ENCODE measurements around the gene RGS19.
A peak's percentile ranks its signal among the peaks of the same experiment; 100 is the strongest.

The RGS19 gene

DNA sequence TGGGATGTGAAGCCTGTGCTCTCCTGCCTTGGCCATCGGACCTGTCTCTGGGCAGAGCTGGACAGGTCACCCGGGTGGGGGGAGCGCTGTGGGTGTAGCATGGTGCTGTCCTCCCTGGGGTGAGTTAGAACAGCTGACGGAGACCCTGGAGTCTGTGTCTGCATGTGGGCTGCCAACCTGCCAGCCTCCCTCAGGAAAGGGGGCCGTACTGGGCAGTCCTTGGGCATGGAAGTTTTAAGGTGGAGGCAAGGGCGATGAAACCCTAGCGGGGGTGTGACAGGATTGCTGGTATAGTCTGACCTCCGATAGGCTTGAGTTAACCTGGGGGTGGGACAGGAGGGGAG, 32.3 kb downstream of the RGS19 start:
- no peak for DNase-seq

DNA sequence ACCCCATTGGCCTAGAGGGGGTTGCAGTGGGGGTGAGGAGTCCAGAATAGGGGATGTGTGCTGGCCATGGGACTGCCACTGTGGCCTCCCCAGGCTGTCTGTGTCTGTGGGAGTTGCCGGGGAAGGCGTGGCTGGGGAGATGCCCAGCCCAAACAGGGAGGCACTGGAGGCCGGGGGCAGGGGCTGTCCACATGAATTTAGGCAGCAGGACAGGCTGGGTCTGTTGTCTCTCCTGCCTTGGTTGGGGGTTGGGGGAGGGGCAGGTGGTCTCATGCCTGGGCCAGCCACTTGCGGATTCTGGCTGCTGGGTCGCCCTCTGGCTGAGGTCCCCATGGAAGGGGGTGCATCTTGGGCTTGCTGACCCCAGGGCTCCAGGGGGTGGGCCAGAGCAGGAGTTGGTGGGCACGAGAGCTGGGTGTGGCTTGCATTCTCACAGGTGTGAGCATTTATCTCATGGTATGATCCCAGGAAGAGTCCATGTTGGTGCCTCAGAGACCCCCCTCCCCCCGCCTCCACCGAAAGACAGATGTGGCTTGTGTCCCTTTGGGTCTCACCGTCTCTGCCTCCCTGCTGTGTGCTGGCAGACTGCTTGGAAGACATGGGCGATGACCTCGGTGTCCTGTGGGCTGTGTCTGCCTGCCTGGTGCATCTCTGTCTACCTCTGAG, 33.8 kb downstream of the RGS19 start:
- no peak for DNase-seq

DNA sequence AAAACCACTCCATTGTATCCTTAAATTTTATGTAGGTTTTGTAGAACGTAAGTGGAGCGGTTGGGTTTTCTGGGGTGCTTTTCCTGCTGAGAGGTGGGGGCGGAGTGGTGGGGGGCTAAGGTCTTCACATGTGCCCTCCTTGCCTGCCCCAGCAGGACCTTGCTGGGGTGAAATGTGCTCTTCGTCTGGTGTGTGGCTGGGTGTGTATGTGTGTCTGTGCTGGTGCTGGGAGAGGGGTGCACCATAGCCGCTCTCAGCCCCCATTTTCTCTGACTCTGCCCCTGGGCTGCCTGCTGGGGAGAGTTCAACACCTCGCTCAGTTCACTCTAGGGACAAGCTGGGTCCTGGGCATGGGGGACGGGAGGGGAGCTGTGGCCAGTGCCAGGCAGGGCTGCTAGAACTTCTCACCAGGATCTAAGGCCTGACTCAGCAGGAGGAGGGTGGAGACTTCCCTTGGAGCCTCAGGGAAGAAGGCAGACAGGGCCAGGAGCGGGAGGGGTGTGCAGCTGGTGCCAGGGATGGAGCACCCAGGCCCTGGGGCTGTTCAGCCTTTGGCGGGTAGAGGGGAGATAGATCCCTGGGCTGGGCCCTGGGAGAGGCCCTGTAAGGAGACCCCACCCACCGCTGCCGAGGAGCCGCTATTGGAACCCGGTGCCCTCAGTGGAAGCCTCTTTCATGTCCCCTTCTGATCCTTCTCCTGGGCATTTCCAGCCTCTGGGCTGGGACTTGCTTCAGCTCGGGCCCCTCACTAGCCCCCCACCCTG, 34.7 kb downstream of the RGS19 start:
- no peak for DNase-seq

DNA sequence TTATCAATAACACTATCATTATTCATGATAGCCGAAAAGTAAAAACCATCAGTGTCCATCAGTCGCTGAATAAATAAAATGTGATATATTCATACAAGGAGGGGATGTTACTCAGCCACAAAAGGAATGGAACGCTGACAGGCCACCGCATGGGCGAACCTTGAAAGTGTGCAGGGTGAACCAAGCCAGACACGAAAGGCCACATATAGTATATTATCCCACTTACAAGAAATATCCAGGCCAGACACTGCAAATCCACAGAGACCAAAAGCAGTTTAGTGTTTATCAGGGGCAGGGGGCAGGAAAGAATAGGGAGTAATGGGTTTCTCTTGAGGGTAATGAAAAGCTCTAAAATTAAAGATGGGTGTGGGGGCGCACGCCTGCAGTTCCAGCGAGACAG, 35.5 kb downstream of the RGS19 start:
- no peak for DNase-seq

DNA sequence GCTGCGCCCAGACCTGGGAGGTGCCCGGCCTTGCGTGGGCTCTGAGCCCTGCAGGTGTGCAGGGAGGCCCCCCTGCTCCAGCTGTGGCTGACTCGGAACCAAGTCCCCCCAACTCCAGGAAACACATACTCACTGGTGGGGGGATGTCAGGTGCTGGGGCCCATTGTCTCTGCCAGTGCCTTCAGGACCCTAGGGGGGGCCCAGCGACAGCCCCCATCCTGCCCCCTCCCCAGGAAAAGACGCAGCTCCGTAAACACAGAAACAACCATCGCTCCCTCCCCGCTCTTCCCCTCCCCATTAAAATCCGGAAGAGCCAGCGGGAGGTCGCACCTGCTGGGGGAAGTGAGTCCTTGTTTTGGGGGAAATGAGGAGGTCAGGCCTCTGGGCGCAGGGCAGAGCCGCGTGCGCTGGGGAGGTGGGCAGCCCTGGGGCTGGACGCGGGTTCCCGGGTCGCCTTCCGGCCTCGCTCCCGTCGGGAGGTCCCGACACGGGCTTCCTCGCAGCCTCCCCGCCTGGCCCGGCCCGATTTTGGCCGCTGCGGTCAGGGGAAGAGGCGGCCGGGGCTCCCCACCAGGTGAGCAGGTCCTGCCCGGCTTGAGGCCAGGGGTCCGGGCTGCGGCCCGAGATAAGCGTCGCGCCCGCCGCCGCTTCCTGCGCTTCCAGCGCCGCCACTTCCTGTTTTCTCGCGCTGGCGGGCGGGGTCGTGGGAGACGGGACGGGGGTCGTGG, 37.1 kb downstream of the RGS19 start:
- no peak for DNase-seq

DNA sequence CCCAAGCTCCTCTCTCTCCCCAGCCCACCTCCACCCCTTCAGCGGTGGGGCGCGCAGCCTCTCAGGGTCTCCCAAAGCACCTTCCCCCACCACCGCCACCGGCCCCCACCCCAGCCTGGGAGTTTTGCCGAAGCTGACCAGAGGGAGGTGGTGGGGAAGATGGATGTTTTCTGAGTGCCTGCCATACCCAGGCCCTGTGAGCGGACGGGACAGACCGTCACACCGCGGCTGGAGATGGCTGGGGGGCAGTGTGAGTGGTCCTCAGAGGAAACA, 37.6 kb downstream of the RGS19 start:
- no peak for DNase-seq

GRCh38 chr20:64041040-64041780, 38.1 kb downstream of the RGS19 start:
- DNase-seq = no peak

DNA sequence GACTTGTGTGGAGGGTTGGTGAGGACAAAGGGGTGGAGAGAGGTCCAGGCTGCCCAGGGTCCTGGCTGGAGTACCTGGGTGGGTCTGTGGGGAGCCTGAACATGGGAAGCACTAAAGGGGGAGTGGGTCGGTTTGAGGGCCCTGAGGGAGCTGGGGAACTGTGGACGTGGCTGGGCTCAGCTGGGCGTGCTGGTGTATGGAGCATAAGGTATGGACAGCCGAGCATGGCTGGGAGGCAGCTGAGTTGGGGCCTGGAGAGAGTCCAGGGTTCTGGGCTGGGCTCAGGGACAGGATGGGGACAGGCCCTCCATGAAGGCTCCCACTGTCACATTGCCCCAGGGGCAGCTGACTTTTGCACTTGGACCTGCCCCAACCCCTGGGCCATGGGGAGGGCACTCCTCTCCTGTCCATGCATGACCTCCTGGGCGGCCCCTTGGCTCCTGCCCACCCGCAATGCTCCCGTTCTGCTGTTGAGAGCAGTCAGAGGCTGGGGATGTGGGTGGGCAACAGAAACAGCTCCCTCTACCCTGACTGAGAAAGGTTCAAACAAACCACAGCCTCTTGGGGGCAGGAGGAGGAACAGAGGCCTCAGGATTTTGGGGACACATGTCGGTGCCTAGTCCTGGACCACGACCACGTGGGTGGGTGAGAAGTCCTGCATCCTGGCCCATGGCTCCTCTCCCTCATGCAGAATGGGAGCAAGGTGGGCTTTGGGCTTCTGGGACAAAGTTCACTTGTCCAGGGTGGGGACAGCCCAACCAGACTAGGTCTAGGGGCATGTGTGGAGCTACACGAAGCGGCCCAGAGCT, 38.9 kb downstream of the RGS19 start:
- no peak for DNase-seq

DNA sequence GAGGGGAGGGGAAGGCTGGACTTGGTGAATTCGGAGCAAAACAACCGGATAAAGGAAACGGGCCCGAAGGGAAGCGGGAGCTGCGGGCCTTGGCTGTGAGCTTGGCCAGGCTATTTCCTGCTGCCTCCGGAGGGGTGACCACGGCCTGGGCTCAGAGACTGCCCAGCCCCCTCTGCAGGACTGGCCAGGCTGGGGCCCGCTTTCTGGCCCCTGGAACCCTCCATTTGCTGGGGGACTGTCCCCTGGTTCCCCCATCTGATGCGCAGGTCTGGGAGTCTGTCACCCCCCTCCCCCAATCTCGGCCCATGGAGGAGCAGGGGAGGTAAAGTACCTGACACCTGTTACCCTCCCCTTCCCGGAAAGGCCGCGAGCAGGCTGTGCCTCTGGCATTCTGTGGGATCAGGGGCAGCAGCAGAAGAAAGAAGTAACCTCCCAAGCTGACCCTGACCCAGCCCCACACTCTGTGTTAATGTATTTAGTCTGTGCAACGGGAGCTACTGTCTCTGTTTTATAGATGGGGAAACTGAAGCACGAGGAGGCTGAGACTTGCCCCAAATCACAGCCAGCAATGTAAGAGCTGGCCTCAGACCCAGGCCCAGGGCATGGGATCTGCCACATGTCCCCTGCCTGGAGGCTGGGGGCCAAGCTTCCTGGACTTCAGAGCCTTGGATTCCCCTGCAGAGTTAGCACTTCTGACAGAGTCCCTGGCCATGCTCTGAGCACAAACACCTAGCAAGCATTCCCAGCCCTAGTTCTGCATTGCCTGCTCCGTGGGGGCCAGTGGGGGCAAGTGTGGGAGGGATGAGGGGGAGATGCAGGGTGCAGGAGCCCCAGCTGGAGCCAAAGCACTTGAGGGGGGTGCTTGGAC, 39.8 kb downstream of the RGS19 start:
- no peak for DNase-seq

DNA sequence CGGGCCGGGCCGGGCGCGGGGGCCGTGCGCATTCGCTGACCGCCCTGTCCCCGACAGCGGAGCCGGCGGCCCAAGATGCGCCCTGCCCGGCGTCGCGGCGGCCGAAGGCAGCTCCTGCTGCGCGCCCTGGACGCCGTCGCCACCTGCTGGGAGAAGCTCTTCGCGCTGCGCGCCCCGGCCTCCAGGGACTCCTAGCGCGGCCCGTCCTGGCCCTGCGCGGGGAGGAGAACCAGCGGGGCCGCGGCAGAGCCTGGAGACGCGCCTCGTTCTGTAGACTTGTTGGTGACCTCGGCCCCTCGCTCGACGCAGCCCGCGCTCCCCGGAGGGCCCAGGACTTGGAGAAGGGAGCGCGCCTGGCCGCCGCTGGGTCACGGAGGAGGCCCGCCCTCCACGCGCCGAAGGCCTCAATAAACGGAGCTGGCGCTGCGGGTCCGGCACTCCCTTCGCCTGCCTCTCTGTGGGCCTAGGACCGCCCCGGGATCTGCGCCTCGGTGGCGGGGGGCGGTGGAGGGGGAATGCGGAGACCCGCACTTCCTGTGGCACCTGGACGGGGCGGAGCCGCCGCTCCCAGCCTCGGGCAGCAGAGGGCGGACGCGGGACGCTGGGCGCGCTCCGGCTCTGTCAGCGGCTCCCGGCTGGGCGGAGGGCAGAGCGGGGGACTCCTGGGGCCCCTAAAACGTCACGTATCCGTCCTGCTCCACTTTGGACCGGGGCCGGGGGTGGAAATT, 40.6 kb downstream of the RGS19 start:
- DNase-seq = peak; percentile 82

- no peak for DNase-seq
Observed at GRCh38 chr20:64038224-64038564, 41.1 kb downstream of the RGS19 start.

DNA sequence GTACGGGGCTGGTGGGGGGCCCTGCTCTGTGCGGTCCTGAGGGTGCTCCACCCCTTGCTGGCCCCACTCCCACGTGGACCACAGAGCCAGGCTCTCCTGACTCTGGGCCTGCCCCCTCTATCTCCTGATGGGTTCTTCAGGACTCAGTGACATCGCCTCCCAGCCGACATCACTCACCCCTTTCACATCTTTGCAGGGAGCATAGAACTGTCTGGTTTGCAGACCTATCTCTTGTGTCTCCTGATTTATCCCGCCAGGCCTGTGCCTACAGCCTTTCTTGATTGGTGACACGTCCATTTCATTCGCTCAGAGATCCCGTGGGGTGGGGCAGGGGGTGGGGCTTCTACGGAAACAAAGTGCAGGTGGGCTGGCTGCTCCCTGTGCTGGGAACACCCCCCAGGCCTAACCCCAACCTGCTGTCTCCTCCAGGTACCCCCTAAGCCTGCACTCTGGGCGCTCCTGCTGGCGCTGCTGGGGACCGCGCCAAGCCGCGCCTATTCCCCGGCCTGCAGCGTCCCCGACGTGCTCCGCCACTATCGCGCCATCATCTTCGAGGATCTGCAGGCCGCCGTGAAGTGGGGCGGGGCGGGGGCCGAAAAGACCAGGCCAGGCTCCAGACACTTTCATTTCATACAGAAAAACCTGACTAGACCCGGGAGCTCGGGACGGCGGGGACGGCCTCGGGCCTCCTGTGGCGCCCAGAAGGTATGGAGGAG, 41.7 kb downstream of the RGS19 start:
- DNase-seq = peak; percentile 29

DNA sequence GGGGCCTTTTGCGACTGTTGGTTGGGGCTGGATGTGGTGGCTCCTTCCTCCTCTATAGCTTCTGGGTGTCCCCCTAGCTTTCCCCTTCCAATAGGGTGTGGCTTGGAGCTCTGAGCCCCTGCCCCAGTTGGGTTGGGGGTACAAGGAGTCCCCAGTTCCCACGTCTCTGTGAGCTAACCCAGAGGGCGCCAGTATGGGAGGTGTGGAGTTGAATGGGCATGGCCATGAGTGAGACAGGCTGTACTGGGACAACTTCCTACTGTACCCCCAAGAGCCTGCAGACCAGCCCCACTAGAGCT, 42.2 kb downstream of the RGS19 start:
- DNase-seq = no peak

GRCh38 chr20:64036346-64037198, 42.7 kb downstream of the RGS19 start:
- DNase-seq = no peak

GRCh38 chr20:64035933-64036345, 43.4 kb downstream of the RGS19 start, which contains the start of gene C20orf204:
TSS of gene C20orf204 (plus strand) at chr20:64036182. CDS start at chr20:64036324, 142 bp downstream.
- no peak for DNase-seq

DNA sequence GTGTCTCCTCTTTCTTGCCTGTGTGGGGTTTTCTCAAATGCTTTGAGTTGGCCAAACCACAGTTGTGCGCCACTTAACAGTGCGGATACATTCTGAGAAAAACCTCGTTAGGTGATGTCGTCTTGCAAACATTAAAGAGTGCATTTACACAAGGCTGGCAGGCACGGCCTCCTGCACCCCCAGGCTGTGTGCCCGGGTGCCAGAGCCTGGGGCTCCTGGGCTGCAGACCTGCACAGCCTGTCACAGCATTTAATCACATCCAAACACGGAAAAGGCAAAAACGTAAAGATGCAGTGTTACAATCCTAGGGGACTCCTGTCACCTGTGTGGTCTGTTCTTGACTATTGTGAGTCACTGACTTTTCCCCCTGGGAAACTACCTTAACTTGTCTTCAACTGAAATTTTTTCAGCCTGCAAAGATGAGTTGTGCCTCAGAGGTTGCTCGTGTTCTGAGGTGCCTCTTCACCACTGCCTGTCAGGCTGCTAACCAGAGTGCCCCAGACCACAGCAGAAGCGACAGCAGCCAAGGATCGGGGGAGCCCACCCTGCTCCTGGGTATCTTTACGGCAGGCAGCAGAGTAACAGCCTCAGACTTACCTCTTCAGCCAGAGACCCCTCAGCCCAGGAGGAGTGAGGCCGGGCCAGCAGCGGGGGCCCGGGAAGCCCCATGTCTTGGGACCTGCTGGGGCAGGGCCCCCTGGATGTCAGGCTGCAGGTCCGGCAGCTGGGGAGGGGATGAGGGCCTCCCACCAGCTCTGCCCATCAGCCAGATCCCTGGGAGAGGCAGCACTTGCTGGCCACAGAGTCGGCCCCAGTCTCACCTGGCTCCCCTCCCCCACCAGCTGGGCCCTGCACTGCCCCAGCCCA, 44.0 kb downstream of the RGS19 start:
- DNase-seq = peak; percentile 43

DNA sequence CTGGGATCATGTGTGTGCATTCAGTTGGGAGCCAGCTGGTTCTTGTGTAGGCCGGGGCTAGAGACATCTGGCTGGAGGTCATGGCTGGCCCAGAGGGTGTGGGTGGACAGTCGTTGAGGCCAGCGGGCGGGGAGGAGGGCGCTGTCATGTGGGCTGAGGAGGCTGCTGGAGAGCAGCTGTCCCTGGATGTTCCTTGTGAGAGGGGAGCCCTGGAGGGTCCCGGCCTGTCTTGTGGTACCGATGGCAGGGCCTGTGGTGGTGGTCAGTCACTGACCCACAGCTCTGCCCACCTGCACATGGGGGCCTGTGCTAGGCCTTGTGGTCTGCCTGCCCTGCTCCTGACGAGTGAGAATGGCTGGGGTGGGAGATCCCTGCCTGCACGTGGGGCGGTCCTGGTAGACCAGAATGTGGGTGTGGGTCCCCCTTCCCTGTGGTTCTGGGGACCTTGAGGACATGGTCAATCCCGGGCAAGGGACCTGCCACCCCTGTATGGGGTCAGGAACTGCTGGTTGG, 45.3 kb downstream of the RGS19 start:
- DNase-seq = no peak
